NCI-H774 (cell line): Measurements from ENCODE around the gene CENPC.
"Not testable (repeated sequence)": the region's sequence is repeated elsewhere in the genome, so short reads cannot be mapped to it uniquely, and the experiment has no call there.

ENCODE experiments used
- DNase-seq: peaks from one replicate; lab custom pipeline; 2025; lab: John Stamatoyannopoulos, UW

The CENPC gene

GRCh38 chr4:67466751-67467150 is 78.6 kb downstream of the CENPC start:
- DNase-seq: no peak

- no peak for DNase-seq
These were observed 79.6 kb downstream of the CENPC start for GRCh38 chr4:67465763-67466052.

GRCh38 chr4:67465032-67465762 is 80.1 kb downstream of the CENPC start:
- no peak for DNase-seq

- DNase-seq: no peak
These were observed 84.7 kb downstream of the CENPC start for GRCh38 chr4:67460574-67460973.

- no peak for DNase-seq
These were observed 86.1 kb downstream of the CENPC start for GRCh38 chr4:67459164-67459563.

GRCh38 chr4:67456577-67457196 is 88.6 kb downstream of the CENPC start:
- DNase-seq: no peak

GRCh38 chr4:67452846-67453205 is 92.5 kb downstream of the CENPC start:
- DNase-seq: not testable (repeated sequence)

GRCh38 chr4:67452100-67452845 is 93.0 kb downstream of the CENPC start:
- no peak for DNase-seq

GRCh38 chr4:67451464-67451863 is 93.8 kb downstream of the CENPC start:
- no peak for DNase-seq

GRCh38 chr4:67448621-67449020 is 96.7 kb downstream of the CENPC start:
- no peak for DNase-seq

- no peak for DNase-seq
These were observed 97.4 kb downstream of the CENPC start for GRCh38 chr4:67447873-67448272.

- DNase-seq: no peak
These were observed 98.5 kb downstream of the CENPC start for GRCh38 chr4:67446811-67447210.

GRCh38 chr4:67445881-67446280 is 99.4 kb downstream of the CENPC start:
- not testable (repeated sequence) for DNase-seq

- DNase-seq: no peak
These were observed 106.3 kb downstream of the CENPC start for GRCh38 chr4:67438975-67439374.

GRCh38 chr4:67437974-67438713 is 107.2 kb downstream of the CENPC start:
- no peak for DNase-seq

GRCh38 chr4:67436742-67437141 is 108.6 kb downstream of the CENPC start:
- peak; percentile 3 for DNase-seq

GRCh38 chr4:67430989-67431388 is 114.3 kb downstream of the CENPC start:
- no peak for DNase-seq

GRCh38 chr4:67428819-67429218 is 116.5 kb downstream of the CENPC start:
- no peak for DNase-seq
